ENCODE results near the gene POLR2L.

The POLR2L gene

DNA sequence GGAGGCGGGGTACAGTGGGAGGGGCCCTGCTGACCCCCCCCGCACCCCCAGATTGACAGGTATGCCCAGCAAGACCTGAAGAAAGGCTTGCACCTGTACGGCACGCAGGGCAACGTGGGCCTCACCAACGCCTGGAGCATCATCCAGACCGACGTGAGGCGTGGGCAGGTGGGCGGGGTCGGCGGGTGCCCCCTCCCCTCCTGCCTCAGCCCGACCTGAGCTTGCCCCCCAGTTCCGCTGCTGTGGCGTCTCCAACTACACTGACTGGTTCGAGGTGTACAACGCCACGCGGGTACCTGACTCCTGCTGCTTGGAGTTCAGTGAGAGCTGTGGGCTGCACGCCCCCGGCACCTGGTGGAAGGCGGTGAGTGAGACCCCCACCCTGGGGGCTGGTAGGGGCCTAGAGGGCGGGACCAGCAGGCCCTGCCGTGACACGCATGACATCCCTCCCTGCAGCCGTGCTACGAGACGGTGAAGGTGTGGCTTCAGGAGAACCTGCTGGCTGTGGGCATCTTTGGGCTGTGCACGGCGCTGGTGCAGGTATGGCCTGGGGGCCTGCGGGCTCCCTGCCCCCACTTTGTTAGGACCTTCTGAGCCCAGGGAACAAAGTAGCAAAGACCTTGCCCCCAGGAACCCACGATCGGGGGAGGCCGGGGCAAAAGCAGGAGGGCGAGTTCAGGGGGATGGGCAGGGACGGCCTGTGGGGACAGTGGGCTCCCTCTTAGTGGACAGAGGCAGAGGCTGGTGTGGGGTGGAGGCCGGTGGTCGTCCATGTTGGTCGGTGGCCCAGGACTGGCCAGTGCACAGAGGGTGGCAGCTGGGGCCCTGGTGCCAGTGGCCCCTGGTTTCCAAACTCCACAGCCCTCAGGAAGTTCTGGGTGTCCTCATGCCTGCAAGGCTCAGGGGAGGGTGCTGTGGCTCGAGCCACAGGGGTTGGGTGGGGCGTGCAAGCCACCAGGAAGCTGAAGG is 23.4 kb upstream of the POLR2L start:
- Histone ChIP-seq H3F3A (ENCODE audit: insufficient read depth, low read length) (no peaks in the 10 kb centered on the region), H3K27ac (ENCODE audit: low read length) (no peak overlapping the region), H2AFZ (ENCODE audit: low read length) (no peak overlapping the region), H3K4me1 (ENCODE audit: low read length) (no peaks in the 10 kb centered on the region), H3K4me2 (ENCODE audit: low read depth, low read length) (no peak overlapping the region), H3K9me3 (replicated peaks; ENCODE audit: insufficient read depth, low read length) (no peaks in the 10 kb centered on the region), H4K20me1 (ENCODE audit: insufficient read depth, low read length) (no peaks in the 10 kb centered on the region), H3K4me3 (ENCODE audit: low read length) (no peak overlapping the region), H3K9me2 (replicated peaks; ENCODE audit: insufficient read depth, low read length) (no peaks in the 10 kb centered on the region), H3K9ac (ENCODE audit: low read length) (no peak overlapping the region), H3K79me2 (ENCODE audit: low read length) (no peaks in the 10 kb centered on the region), H3K36me3 (replicated peaks; ENCODE audit: insufficient read depth, low read length) (no peaks in the 10 kb centered on the region), H3K27me3 (replicated peaks; ENCODE audit: insufficient read depth, low read length) (peaks cover 27% of the 10 kb centered on the region)
- no peak for DNase-seq
- no peak for TF ChIP-seq EZH2phosphoT487 (IDR thresholded peaks at IDR 0.05; ENCODE audit: low read length)
- TF ChIP-seq EZH2 (optimal IDR thresholded peaks at IDR 0.05; ENCODE audit: low read depth, low read length) = no peak
- TF ChIP-seq, protein P1, sequence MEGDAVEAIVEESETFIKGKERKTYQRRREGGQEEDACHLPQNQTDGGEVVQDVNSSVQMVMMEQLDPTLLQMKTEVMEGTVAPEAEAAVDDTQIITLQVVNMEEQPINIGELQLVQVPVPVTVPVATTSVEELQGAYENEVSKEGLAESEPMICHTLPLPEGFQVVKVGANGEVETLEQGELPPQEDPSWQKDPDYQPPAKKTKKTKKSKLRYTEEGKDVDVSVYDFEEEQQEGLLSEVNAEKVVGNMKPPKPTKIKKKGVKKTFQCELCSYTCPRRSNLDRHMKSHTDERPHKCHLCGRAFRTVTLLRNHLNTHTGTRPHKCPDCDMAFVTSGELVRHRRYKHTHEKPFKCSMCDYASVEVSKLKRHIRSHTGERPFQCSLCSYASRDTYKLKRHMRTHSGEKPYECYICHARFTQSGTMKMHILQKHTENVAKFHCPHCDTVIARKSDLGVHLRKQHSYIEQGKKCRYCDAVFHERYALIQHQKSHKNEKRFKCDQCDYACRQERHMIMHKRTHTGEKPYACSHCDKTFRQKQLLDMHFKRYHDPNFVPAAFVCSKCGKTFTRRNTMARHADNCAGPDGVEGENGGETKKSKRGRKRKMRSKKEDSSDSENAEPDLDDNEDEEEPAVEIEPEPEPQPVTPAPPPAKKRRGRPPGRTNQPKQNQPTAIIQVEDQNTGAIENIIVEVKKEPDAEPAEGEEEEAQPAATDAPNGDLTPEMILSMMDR (IDR thresholded peaks at IDR 0.05; ENCODE audit: low read length) = no peak

- Histone ChIP-seq H3K79me2 (ENCODE audit: low read length) (no peaks in the 10 kb centered on the region), H3K27me3 (replicated peaks; ENCODE audit: insufficient read depth, low read length) (peaks cover 36% of the 10 kb centered on the region), H2AFZ (ENCODE audit: low read length) (no peak overlapping the region), H3K9ac (ENCODE audit: low read length) (no peak overlapping the region), H3K9me2 (replicated peaks; ENCODE audit: insufficient read depth, low read length) (no peaks in the 10 kb centered on the region), H3K27ac (ENCODE audit: low read length) (no peak overlapping the region), H3K4me1 (ENCODE audit: low read length) (no peaks in the 10 kb centered on the region), H3K9me3 (replicated peaks; ENCODE audit: insufficient read depth, low read length) (no peaks in the 10 kb centered on the region), H3K4me3 (ENCODE audit: low read length) (no peak overlapping the region), H3K4me2 (ENCODE audit: low read depth, low read length) (no peak overlapping the region), H3K36me3 (replicated peaks; ENCODE audit: insufficient read depth, low read length) (no peaks in the 10 kb centered on the region), H4K20me1 (ENCODE audit: insufficient read depth, low read length) (no peaks in the 10 kb centered on the region), H3F3A (ENCODE audit: insufficient read depth, low read length) (no peaks in the 10 kb centered on the region)
- TF ChIP-seq EZH2 (optimal IDR thresholded peaks at IDR 0.05; ENCODE audit: low read depth, low read length) (no peak), EZH2phosphoT487 (IDR thresholded peaks at IDR 0.05; ENCODE audit: low read length) (no peak)
- TF ChIP-seq, protein P1 (IDR thresholded peaks at IDR 0.05; ENCODE audit: low read length) = no peak
- DNase-seq = no peak
Observed at GRCh38 chr11:864898-865297, 22.6 kb upstream of the POLR2L start.

- Histone ChIP-seq H3K4me3 (ENCODE audit: low read length) (no peak overlapping the region), H3F3A (ENCODE audit: insufficient read depth, low read length) (no peaks in the 10 kb centered on the region), H3K27ac (ENCODE audit: low read length) (no peak overlapping the region), H3K79me2 (ENCODE audit: low read length) (no peaks in the 10 kb centered on the region), H3K4me1 (ENCODE audit: low read length) (no peaks in the 10 kb centered on the region), H2AFZ (ENCODE audit: low read length) (no peak overlapping the region), H3K9me3 (replicated peaks; ENCODE audit: insufficient read depth, low read length) (no peaks in the 10 kb centered on the region), H4K20me1 (ENCODE audit: insufficient read depth, low read length) (no peaks in the 10 kb centered on the region), H3K4me2 (ENCODE audit: low read depth, low read length) (no peak overlapping the region), H3K9ac (ENCODE audit: low read length) (no peak overlapping the region), H3K27me3 (replicated peaks; ENCODE audit: insufficient read depth, low read length) (peaks cover 39% of the 10 kb centered on the region), H3K9me2 (replicated peaks; ENCODE audit: insufficient read depth, low read length) (no peaks in the 10 kb centered on the region), H3K36me3 (replicated peaks; ENCODE audit: insufficient read depth, low read length) (no peaks in the 10 kb centered on the region)
- no peak for DNase-seq
- TF ChIP-seq EZH2phosphoT487 (IDR thresholded peaks at IDR 0.05; ENCODE audit: low read length) = no peak
- TF ChIP-seq EZH2 (optimal IDR thresholded peaks at IDR 0.05; ENCODE audit: low read depth, low read length) = no peak
- TF ChIP-seq, protein P1 (IDR thresholded peaks at IDR 0.05; ENCODE audit: low read length) = no peak
Observed at GRCh38 chr11:863910-864827, 21.8 kb upstream of the POLR2L start.
